Esophagus squamous epithelium (tissue), 5 donors: Measurements from ENCODE around the gene SMURF2. TPM values are rescaled to one million over a fixed set of nuclear protein-coding genes. Genes with fewer than 3 reads are reported as not detected.

Source experiments
- DNase-seq: peaks from one replicate; lab custom pipeline; 2025; lab: John Stamatoyannopoulos, UW
- H3K27ac ChIP-seq, 4 donors: fragments of 200-600 bp; sonication (generic); one replicate each; pipeline ENCODE4 v1.5.1; 2016 to 2019; ENCODE audit warnings: mild to moderate bottlenecking in 1 of 4
- H3K27me3 ChIP-seq, 4 donors: fragments of 200-600 bp; sonication (generic); 1 replicate in 3 of 4; 2 replicates in 1 of 4; pipeline versions ENCODE4 v1.5.1 to v1.6.0; 2017 to 2021; ENCODE audit warnings: antibody characterized with exemption in 1 of 4
- H3K36me3 ChIP-seq, 3 donors: fragments of 200-600 bp; sonication (generic); one replicate each; pipeline ENCODE4 v1.5.1; 2016 to 2019
- H3K4me1 ChIP-seq, 3 donors: fragments of 200-600 bp; sonication (generic); one replicate each; pipeline ENCODE4 v1.5.1; 2017 to 2019
- H3K4me3 ChIP-seq, 4 donors: fragments of 200-600 bp; sonication (generic); 1 replicate in 3 of 4; 2 replicates in 1 of 4; pipeline ENCODE4 v1.5.1; 2016 to 2019; ENCODE audit warnings: mild to moderate bottlenecking in 2 of 4, moderate library complexity in 1 of 4
- H3K9me3 ChIP-seq, 3 donors: fragments of 200-600 bp; sonication (generic); one replicate each; pipeline ENCODE4 v1.5.1; 2016 to 2019
- POLR2A ChIP-seq, 4 donors: fragments of 450-650 bp; IDR thresholded peaks; one replicate each; pipeline ENCODE4 v1.6.1; 2017; ENCODE audit warnings: antibody characterized with exemption in 4 of 4, mild to moderate bottlenecking in 4 of 4, moderate library complexity in 3 of 4
- WGBS, 2 donors: methylation state at CpG; one replicate each; pipeline ENCODE4 v1.1.5; 2018; 5-methylcytosine and 5-hydroxymethylcytosine counted together
- intact Hi-C: fragments of 100-400 bp; cut with DNase I; formaldehyde crosslinking; loops from one replicate; pipeline ENCODE4 v1.15.0; 2022
- total RNA-seq, 4 donors: library from RNA; depleted of rRNA; stranded (reverse); fragments of >200 nt; gene quantifications; one replicate each; pipeline ENCODE4 v1.1.0, GENCODE V29; 2016
- TF ChIP-seq, protein P1 (sequence below), 6 experiments: fragments of 450-650 bp in 4 of 6; fragments of 200-600 bp in 2 of 6; sonication (generic) in 2 of 6; IDR thresholded peaks; one replicate each; pipeline ENCODE4 v1.5.1; 2016 to 2019; ENCODE audit warnings: antibody characterized with exemption in 6 of 6, mild to moderate bottlenecking in 4 of 6, moderate library complexity in 4 of 6
- donor health status: DM: yes; HTN: yes; CAD: no.

SMURF2 gene
- total RNA-seq, 4 donors from 2014 or later: 7.0 to 22.7 (median 13.0) TPM

DNA sequence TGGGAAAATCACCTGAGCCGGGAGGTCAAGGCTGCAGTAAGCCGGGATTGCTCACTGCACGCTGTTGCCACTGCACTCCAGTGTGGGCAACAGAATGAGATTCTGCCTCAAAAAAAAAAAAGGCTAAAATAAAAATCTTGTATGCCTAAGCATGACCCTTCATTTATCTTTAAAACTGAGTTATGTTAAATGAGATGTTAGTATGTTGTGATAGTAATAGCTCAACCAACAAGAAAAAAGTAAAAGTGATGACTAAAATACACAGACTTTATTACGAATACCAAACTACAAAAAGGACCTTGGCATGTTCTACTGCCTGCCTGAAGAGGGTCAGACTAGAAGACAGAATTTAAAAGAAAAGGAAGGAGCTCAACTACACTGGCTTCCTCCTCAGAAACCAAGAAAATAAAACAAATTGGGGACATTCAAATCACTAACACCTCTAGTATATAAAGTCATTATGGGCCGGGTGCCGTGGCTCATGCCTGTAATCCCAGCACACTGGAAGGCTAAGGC, 4.4 kb downstream of the SMURF2 start:
- no peaks in the 10 kb centered on the region for H3K27me3 ChIP-seq
- no peaks in the 10 kb centered on the region for H3K36me3 ChIP-seq
- H3K4me1 ChIP-seq: peaks cover 12 to 70% (median 14%) of the 10 kb centered on the region in 3 donors
- no peak overlapping the region for H3K4me3 ChIP-seq
- H3K27ac ChIP-seq: no peak overlapping the region
- DNase-seq: no peak
- 80 to 82% methylated on average over 6 of the region's 6 CpGs for WGBS, 2 donors
- intact Hi-C loops: no loop called here
- TF ChIP-seq, protein P1, sequence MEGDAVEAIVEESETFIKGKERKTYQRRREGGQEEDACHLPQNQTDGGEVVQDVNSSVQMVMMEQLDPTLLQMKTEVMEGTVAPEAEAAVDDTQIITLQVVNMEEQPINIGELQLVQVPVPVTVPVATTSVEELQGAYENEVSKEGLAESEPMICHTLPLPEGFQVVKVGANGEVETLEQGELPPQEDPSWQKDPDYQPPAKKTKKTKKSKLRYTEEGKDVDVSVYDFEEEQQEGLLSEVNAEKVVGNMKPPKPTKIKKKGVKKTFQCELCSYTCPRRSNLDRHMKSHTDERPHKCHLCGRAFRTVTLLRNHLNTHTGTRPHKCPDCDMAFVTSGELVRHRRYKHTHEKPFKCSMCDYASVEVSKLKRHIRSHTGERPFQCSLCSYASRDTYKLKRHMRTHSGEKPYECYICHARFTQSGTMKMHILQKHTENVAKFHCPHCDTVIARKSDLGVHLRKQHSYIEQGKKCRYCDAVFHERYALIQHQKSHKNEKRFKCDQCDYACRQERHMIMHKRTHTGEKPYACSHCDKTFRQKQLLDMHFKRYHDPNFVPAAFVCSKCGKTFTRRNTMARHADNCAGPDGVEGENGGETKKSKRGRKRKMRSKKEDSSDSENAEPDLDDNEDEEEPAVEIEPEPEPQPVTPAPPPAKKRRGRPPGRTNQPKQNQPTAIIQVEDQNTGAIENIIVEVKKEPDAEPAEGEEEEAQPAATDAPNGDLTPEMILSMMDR (IDR thresholded peaks at IDR 0.05): no peak
- no peak for TF ChIP-seq POLR2A (IDR thresholded peaks at IDR 0.05)
- no peaks in the 10 kb centered on the region for H3K9me3 ChIP-seq

DNA sequence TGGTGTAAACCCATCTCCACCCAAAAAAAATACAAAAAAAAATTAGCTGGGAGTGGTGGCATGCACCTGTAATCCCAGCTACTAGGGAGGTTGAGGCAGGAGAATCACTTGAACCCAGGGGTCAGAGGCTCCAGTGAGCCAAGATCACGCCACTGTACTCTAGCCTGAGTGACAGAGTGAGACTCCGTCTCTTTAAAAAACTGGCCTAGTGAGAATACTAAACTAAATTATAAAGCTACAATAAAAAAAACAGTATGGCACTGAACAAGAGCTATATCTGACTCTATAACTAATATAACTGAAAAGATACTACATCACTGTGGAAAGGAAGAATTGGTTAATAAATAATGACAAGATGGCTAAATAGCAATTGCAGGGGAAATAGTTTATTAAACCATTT, 6.4 kb downstream of the SMURF2 start:
- no peak overlapping the region for H3K27ac ChIP-seq

DNA sequence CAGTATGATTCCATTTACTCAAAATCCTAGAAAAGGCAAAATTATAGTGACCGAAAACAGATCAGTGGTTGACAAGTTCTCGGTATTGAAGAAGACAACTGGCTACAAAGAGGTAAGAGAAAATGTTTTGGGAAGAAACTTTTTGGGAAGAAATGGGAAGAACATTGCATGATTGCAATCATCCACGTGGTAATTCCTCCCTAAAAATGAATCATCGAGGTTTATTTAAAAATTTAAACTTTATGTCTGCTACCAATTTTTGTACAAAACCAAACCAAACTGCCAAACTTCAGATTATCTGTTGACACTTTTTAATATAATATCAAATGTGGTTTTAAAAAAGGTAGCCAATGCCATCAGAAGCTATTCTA, 8.1 kb downstream of the SMURF2 start:
- intact Hi-C loops: no loop called here

More for the DNA sequence above, 6.4 kb downstream of the SMURF2 start:
- WGBS, 2 donors: 96 to 100% methylated on average over 2 of the region's 2 CpGs
- DNase-seq: no peak
- Histone ChIP-seq H3K4me3 (no peak overlapping the region), H3K27me3 (no peaks in the 10 kb centered on the region), H3K9me3 (no peaks in the 10 kb centered on the region), H3K4me1 (peaks cover 6 to 77% (median 18%) of the 10 kb centered on the region in 3 donors), H3K36me3 (no peaks in the 10 kb centered on the region)
- intact Hi-C loops: no loop called here
- TF ChIP-seq POLR2A (IDR thresholded peaks at IDR 0.05): no peak
- TF ChIP-seq, protein P1 (IDR thresholded peaks at IDR 0.05): no peak

DNA sequence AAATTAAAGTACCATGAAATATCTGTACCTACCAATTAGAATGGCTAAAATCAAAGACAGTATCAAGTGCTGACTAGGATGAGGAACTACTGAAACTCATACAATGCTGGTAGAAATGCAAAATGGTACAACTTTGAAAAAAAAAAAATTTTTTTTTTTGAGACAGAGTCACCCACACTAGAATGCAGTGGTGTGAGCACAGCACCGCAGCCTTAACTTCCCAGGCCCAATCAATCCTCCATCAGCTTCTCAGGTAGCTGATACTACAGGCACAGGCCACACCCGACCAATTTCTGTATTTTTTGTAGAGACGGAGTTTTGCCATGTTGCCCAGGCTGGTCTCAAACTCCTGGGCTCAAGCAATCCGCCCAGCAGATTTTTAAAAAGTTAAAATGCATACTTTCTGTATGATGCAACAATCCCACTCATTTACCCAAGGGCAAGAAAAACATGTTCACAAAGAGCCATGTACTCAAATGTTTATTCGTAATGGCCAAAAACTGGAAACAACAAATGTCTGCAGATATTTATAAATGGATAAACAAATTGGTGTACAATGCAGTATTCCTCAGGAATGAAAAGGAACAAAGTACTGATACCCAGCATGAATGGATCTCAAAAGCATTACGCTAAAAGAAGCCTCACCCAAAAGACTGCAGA, 8.7 kb downstream of the SMURF2 start:
- Histone ChIP-seq H3K9me3 (no peaks in the 10 kb centered on the region), H3K4me3 (no peak overlapping the region), H3K4me1 (peaks cover 0 to 67% (median 14%) of the 10 kb centered on the region in 3 donors), H3K27me3 (no peaks in the 10 kb centered on the region), H3K36me3 (no peaks in the 10 kb centered on the region), H3K27ac (peak overlapping the region in 1 of 4 donors; percentile 25)
- TF ChIP-seq, protein P1 (IDR thresholded peaks at IDR 0.05): no peak
- no peak for TF ChIP-seq POLR2A (IDR thresholded peaks at IDR 0.05)
- DNase-seq: no peak
- 46 to 50% methylated on average over 6 of the region's 6 CpGs for WGBS, 2 donors
- intact Hi-C loops: no loop called here

More for the DNA sequence above, 8.1 kb downstream of the SMURF2 start:
- no peaks in the 10 kb centered on the region for H3K36me3 ChIP-seq
- H3K27ac ChIP-seq: peak overlapping the region in 1 of 4 donors; percentile 25
- TF ChIP-seq POLR2A (IDR thresholded peaks at IDR 0.05): no peak
- TF ChIP-seq, protein P1 (IDR thresholded peaks at IDR 0.05): no peak
- WGBS, 2 donors: 64 to 66% methylated on average over 4 of the region's 4 CpGs
- H3K27me3 ChIP-seq: no peaks in the 10 kb centered on the region
- H3K4me3 ChIP-seq: no peak overlapping the region
- DNase-seq: no peak
- peaks cover 0 to 67% (median 11%) of the 10 kb centered on the region in 3 donors for H3K4me1 ChIP-seq
- no peaks in the 10 kb centered on the region for H3K9me3 ChIP-seq

DNA sequence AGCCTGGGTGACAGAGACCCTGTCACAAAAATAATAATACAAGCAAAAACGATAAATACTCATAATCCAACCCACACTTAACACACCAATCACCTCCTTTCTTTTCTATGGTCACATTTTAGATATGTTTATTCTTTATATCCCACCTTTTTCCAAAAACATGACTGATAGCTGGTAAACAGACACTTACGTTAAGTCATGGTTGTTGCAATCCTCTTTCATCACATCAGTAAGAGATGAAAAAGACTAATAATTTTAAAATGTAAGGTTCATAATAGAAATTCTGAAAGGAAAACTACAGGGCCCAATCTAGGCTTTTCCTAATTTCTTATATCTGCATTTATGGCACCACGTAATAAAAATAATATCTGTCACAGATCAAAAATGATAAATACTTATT, 10.2 kb downstream of the SMURF2 start:
- Histone ChIP-seq H3K36me3 (peaks cover 0 to 8% (median 0%) of the 10 kb centered on the region in 3 donors), H3K4me1 (peaks cover 0 to 54% (median 11%) of the 10 kb centered on the region in 3 donors), H3K27me3 (no peaks in the 10 kb centered on the region), H3K4me3 (no peak overlapping the region), H3K9me3 (no peaks in the 10 kb centered on the region), H3K27ac (no peak overlapping the region)
- 70 to 87% methylated on average over 3 of the region's 3 CpGs for WGBS, 2 donors
- DNase-seq: no peak
- TF ChIP-seq, protein P1 (IDR thresholded peaks at IDR 0.05): no peak
- TF ChIP-seq POLR2A (IDR thresholded peaks at IDR 0.05): no peak
- intact Hi-C loops: no loop called here
